ENCODE measurements around the gene ATP2C2. TPM values are rescaled to one million over a fixed set of nuclear protein-coding genes. Genes with fewer than 3 reads are reported as not detected.
A peak's percentile ranks its signal among the peaks of the same experiment; 100 is the strongest.

Gene ATP2C2
- total RNA-seq, result 1,000 to 10,000 TPM in 1 of 4 donors, 100 to 1,000 TPM in 3; 138 to 3,342 (median 155) TPM

DNA sequence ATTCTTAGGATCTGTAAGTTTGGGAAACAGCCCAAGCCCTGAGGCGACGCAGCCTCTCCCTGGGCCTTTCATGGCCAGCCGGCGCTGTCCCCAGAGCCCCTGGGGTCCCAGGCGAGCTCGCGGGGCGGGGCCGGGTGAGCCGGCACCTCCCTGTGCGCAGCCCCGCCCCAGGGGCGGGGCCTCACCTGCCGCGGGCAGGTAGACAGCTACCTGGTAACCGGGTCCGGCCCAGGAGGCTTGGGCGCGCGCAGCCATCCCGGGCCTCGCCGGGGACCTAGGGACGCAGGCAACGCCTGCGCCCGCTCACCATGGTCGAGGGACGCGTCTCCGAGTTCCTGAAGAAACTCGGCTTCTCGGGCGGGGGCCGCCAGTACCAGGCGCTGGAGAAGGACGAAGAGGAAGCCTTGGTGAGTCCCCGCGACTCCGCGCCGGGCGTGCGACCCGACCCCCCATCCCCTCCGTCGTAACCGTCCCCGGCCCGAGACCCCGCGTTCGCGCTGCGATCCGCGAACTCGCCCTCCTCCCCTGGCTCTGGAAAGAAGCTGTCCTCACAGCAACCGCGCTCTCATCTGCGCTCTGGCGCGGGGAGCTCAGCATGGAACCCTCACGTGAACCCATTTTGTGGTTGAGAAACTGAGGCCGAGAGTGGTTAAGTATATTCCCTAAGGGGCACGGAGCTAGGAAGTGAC lies at the start of gene ATP2C2:
Gene ATP2C2 (plus strand): TSS at position 231 of the 689 bp plus-strand sequence. CDS start 78 bp downstream, at position 309.
- peak within 1 kb of the TSS; percentile 83 to 91 (median 90) for H3K27ac ChIP-seq
- H3K4me1 ChIP-seq, result peaks cover 0 to 29% (median 14%) of the 10 kb centered on the region in 4 donors
- no peaks in the 10 kb centered on the region for H3K9me3 ChIP-seq
- TF ChIP-seq POLR2AphosphoS5 (IDR thresholded peaks at IDR 0.05), result peak; percentile 47 to 82 (median 82)
- no peak for TF ChIP-seq EP300 (IDR thresholded peaks at IDR 0.05; ENCODE audit: low read depth)
- peak; percentile 90 for TF ChIP-seq POLR2A (IDR thresholded peaks at IDR 0.05)
- H3K4me3 ChIP-seq, result peak within 1 kb of the TSS; percentile 9 to 79 (median 59)
- no peaks in the 10 kb centered on the region for H3K36me3 ChIP-seq
- intact Hi-C loops (cut with DNase I; ENCODE audit: low total_unique reads), result no loop called here
- peaks cover 36% of the 10 kb centered on the region for H3K27me3 ChIP-seq
- peak; percentile 86 for DNase-seq
- in situ Hi-C loops (cut with MboI; ENCODE audit: low pct_ligation_motif_present in 1 of 4, low pct_unique_long_range_greater_than_20kb in 1 of 4, low sequenced_read_pairs in 3 of 4), result no loop called here
- 10 to 18% methylated on average over 2 to 59 of the region's 66 CpGs for WGBS, 2 donors (ENCODE audit: low coverage in 1 of 2)

- intact Hi-C loops (cut with DNase I; ENCODE audit: low total_unique reads), result no loop called here
- Histone ChIP-seq H3K9me3 (peaks cover 0 to 7% of the 10 kb centered on the region in 2 donors), H3K4me3 (no peak overlapping the region), H3K27me3 (no peaks in the 10 kb centered on the region), H3K4me1 (no peaks in the 10 kb centered on the region), H3K27ac (no peak overlapping the region), H3K36me3 (no peaks in the 10 kb centered on the region)
- in situ Hi-C loops (cut with MboI; ENCODE audit: low pct_ligation_motif_present in 1 of 4, low pct_unique_long_range_greater_than_20kb in 1 of 4, low sequenced_read_pairs in 3 of 4), result no loop called here
- WGBS, 2 donors (ENCODE audit: low coverage in 1 of 2), result 91% methylated on average over 24 of the region's 24 CpGs; no CpG with 5 or more reads in 1 of the 2 donors
- TF ChIP-seq POLR2A (IDR thresholded peaks at IDR 0.05) (no peak), EP300 (IDR thresholded peaks at IDR 0.05; ENCODE audit: low read depth) (no peak), POLR2AphosphoS5 (IDR thresholded peaks at IDR 0.05) (no peak), CTCF (IDR thresholded peaks at IDR 0.05) (no peak)
- DNase-seq, result no peak
Observed at GRCh38 chr16:84319146-84319760, 49.1 kb upstream of the ATP2C2 start.

DNA sequence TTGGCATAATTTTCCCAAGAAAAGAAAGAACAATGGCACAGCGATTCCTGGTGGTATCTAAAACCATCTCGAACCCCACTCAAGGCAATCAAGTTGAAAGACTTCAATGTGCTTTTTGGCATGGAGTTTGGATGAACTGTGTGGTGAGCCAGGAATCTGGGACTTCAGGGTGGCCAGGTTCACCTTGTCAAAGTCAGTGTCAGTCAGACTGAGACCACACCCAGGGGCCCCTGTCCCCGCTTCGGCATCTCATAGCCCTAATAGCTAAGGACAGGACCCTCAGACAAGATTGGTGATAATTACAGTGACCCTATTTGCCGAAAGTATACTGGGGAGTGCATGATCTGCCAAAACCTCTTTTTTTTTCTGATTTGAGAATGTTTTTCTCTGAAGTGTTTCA lies 47.8 kb upstream of the ATP2C2 start:
- Histone ChIP-seq H3K4me3 (no peak overlapping the region), H3K4me1 (no peaks in the 10 kb centered on the region), H3K36me3 (no peaks in the 10 kb centered on the region), H3K27me3 (no peaks in the 10 kb centered on the region), H3K27ac (no peak overlapping the region), H3K9me3 (peaks cover 0 to 7% of the 10 kb centered on the region in 2 donors)
- no peak for TF ChIP-seq EP300 (IDR thresholded peaks at IDR 0.05; ENCODE audit: low read depth)
- TF ChIP-seq POLR2AphosphoS5 (IDR thresholded peaks at IDR 0.05), result no peak
- TF ChIP-seq POLR2A (IDR thresholded peaks at IDR 0.05), result no peak
- no peak for TF ChIP-seq CTCF (IDR thresholded peaks at IDR 0.05)
- 86 to 100% methylated on average over 2 to 5 of the region's 5 CpGs for WGBS, 2 donors (ENCODE audit: low coverage in 1 of 2)
- no peak for DNase-seq
- in situ Hi-C loops (cut with MboI; ENCODE audit: low pct_ligation_motif_present in 1 of 4, low pct_unique_long_range_greater_than_20kb in 1 of 4, low sequenced_read_pairs in 3 of 4) (no loop called here), intact Hi-C loops (cut with DNase I; ENCODE audit: low total_unique reads) (no loop called here)

GRCh38 chr16:84321932-84322331 lies 46.4 kb upstream of the ATP2C2 start:
- no peak overlapping the region for H3K27ac ChIP-seq
- intact Hi-C loops (cut with DNase I; ENCODE audit: low total_unique reads), result no loop called here
- 64% methylated on average over 4 of the region's 4 CpGs; no CpG with 5 or more reads in 1 of the 2 donors for WGBS, 2 donors (ENCODE audit: low coverage in 1 of 2)
- in situ Hi-C loops (cut with MboI; ENCODE audit: low pct_ligation_motif_present in 1 of 4, low pct_unique_long_range_greater_than_20kb in 1 of 4, low sequenced_read_pairs in 3 of 4), result no loop called here
- H3K9me3 ChIP-seq, result peaks cover 0 to 7% of the 10 kb centered on the region in 2 donors
- no peak overlapping the region for H3K4me3 ChIP-seq
- no peaks in the 10 kb centered on the region for H3K36me3 ChIP-seq
- H3K27me3 ChIP-seq, result no peaks in the 10 kb centered on the region
- no peaks in the 10 kb centered on the region for H3K4me1 ChIP-seq
- DNase-seq, result no peak
- no peak for TF ChIP-seq EP300 (IDR thresholded peaks at IDR 0.05; ENCODE audit: low read depth)
- no peak for TF ChIP-seq POLR2AphosphoS5 (IDR thresholded peaks at IDR 0.05)
- TF ChIP-seq CTCF (IDR thresholded peaks at IDR 0.05), result no peak
- TF ChIP-seq POLR2A (IDR thresholded peaks at IDR 0.05), result no peak
